Astrocyte (in vitro differentiated cells and primary cell): ENCODE results near the gene JADE1. TPM values are rescaled to one million over a fixed set of nuclear protein-coding genes. Genes with fewer than 3 reads are reported as not detected.

ENCODE experiments used
- DNase-seq: peaks from one replicate; pipeline ENCODE4 v3.0.0-alpha.2; 2010; ENCODE audit warnings: low read depth
- FAIRE-seq: peaks from 2 replicates; lab custom pipeline; 2011; peaks lifted over from hg19 to GRCh38; lab: Jason Lieb, UNC
- H2AFZ ChIP-seq: 2 replicates; pipeline ENCODE4 v1.6.0; 2012; ENCODE audit warnings: low read depth, low read length, inconsistent platforms
- H3K27ac ChIP-seq: 2 replicates; pipeline ENCODE4 v1.5.1; 2011; ENCODE audit warnings: low read depth, low read length, inconsistent platforms
- H3K27me3 ChIP-seq: 2 replicates; pipeline ENCODE4 v1.6.0; 2011; ENCODE audit warnings: low read length, inconsistent platforms; ENCODE audit not compliant: insufficient read depth
- H3K36me3 ChIP-seq: 2 replicates; pipeline ENCODE4 v1.5.1; 2011; ENCODE audit warnings: low read length, inconsistent platforms; ENCODE audit not compliant: insufficient read depth
- H3K4me1 ChIP-seq: 2 replicates; pipeline ENCODE4 v1.5.1; 2011; ENCODE audit warnings: low read length, inconsistent platforms; ENCODE audit not compliant: insufficient read depth
- H3K4me2 ChIP-seq: 2 replicates; pipeline ENCODE4 v1.6.0; 2012; ENCODE audit warnings: low read length, inconsistent platforms
- H3K4me3 ChIP-seq: 2 replicates; pipeline ENCODE4 v1.5.1; 2011; ENCODE audit warnings: low read depth, mild to moderate bottlenecking, low read length, inconsistent platforms; ENCODE audit not compliant: insufficient read depth
- H3K79me2 ChIP-seq: 2 replicates; pipeline ENCODE4 v1.6.0; 2012; ENCODE audit warnings: mild to moderate bottlenecking, low read length, inconsistent platforms; ENCODE audit not compliant: insufficient read depth
- H3K9ac ChIP-seq: 2 replicates; pipeline ENCODE4 v1.6.0; 2012; ENCODE audit warnings: mild to moderate bottlenecking, low read length, inconsistent platforms
- H3K9me3 ChIP-seq: 2 replicates; pipeline ENCODE4 v1.5.1; 2012; ENCODE audit warnings: low read depth, mild to moderate bottlenecking, low read length, inconsistent platforms; ENCODE audit not compliant: insufficient read depth
- H4K20me1 ChIP-seq: 2 replicates; pipeline ENCODE4 v1.6.0; 2012; ENCODE audit warnings: low read length, inconsistent platforms; ENCODE audit not compliant: insufficient read depth
- H3K27ac Mint-ChIP-seq: one replicate; pipeline ENCODE4 v1.8.0; 2021; ENCODE audit warnings: mild to moderate bottlenecking, mixed read lengths; ENCODE audit not compliant: unreplicated experiment
- H3K27me3 Mint-ChIP-seq: one replicate; pipeline ENCODE4 v1.8.0; 2021; ENCODE audit warnings: low read depth, mixed read lengths; ENCODE audit not compliant: unreplicated experiment
- H3K36me3 Mint-ChIP-seq: one replicate; pipeline ENCODE4 v1.8.0; 2021; ENCODE audit warnings: low read depth, mixed read lengths; ENCODE audit not compliant: unreplicated experiment
- H3K4me1 Mint-ChIP-seq: one replicate; pipeline ENCODE4 v1.8.0; 2021; ENCODE audit warnings: low read depth, mixed read lengths; ENCODE audit not compliant: unreplicated experiment
- H3K4me3 Mint-ChIP-seq: one replicate; pipeline ENCODE4 v1.8.0; 2021; ENCODE audit warnings: mild to moderate bottlenecking, moderate library complexity, mixed read lengths; ENCODE audit not compliant: unreplicated experiment
- H3K9me3 Mint-ChIP-seq: one replicate; pipeline ENCODE4 v1.8.0; 2021; ENCODE audit warnings: mild to moderate bottlenecking, mixed read lengths; ENCODE audit not compliant: unreplicated experiment
- EZH2 ChIP-seq: IDR thresholded peaks from 2 replicates; pipeline ENCODE4 v1.6.1; 2012; ENCODE audit warnings: mild to moderate bottlenecking, low read length, inconsistent platforms; ENCODE audit not compliant: insufficient read depth
- total RNA-seq: library from RNA; stranded (reverse); gene quantifications from 2 replicates; pipeline ENCODE4 v1.2.1, GENCODE V29; 2021
- TF ChIP-seq, protein P1 (sequence below): IDR thresholded peaks from 2 replicates; pipeline ENCODE4 v1.5.1; 2011; ENCODE audit warnings: low read depth, mild to moderate bottlenecking, inconsistent platforms, low read length, moderate library complexity; ENCODE audit not compliant: insufficient read depth

The JADE1 gene
- total RNA-seq, 1 donor from 2014 or later, result 88.3 TPM

DNA sequence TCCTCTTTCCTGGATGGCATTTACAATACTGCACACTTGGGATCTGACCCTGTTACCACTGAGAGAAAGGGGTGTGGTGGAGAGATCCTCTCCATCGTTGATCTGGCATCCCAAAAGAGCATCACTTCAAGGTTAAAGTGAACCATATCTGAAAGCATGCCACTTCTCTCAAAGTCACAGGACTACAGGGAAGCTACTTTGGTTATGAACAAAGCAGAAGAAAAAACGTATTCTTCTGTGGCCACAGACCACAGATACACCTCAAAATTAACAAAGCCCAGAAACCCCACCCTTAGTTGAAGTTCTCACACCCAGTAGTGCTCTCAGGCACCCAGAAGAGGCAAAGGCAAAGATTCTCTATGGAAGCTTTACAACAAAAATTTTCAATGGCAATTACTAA is 108.3 kb downstream of the JADE1 start:
- Histone ChIP-seq H3K4me3 (no peak overlapping the region), H3K27me3 (no peaks in the 10 kb centered on the region), H3K36me3 (no peaks in the 10 kb centered on the region), H4K20me1 (no peaks in the 10 kb centered on the region), H3K79me2 (no peaks in the 10 kb centered on the region), H2AFZ (no peak overlapping the region), H3K4me2 (no peak overlapping the region), H3K4me1 (no peaks in the 10 kb centered on the region), H3K9me3 (no peaks in the 10 kb centered on the region), H3K27ac (no peak overlapping the region), H3K9ac (no peak overlapping the region)
- Mint-ChIP-seq H3K9me3 (peaks cover 3% of the 10 kb centered on the region), H3K36me3 (peaks cover 2% of the 10 kb centered on the region), H3K4me3 (no peak overlapping the region), H3K4me1 (peaks cover 7% of the 10 kb centered on the region), H3K27ac (no peak overlapping the region), H3K27me3 (no peaks in the 10 kb centered on the region)
- no peak for DNase-seq
- no peak for TF ChIP-seq EZH2
- TF ChIP-seq, protein P1, sequence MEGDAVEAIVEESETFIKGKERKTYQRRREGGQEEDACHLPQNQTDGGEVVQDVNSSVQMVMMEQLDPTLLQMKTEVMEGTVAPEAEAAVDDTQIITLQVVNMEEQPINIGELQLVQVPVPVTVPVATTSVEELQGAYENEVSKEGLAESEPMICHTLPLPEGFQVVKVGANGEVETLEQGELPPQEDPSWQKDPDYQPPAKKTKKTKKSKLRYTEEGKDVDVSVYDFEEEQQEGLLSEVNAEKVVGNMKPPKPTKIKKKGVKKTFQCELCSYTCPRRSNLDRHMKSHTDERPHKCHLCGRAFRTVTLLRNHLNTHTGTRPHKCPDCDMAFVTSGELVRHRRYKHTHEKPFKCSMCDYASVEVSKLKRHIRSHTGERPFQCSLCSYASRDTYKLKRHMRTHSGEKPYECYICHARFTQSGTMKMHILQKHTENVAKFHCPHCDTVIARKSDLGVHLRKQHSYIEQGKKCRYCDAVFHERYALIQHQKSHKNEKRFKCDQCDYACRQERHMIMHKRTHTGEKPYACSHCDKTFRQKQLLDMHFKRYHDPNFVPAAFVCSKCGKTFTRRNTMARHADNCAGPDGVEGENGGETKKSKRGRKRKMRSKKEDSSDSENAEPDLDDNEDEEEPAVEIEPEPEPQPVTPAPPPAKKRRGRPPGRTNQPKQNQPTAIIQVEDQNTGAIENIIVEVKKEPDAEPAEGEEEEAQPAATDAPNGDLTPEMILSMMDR, result no peak
- no peak for FAIRE-seq

DNA sequence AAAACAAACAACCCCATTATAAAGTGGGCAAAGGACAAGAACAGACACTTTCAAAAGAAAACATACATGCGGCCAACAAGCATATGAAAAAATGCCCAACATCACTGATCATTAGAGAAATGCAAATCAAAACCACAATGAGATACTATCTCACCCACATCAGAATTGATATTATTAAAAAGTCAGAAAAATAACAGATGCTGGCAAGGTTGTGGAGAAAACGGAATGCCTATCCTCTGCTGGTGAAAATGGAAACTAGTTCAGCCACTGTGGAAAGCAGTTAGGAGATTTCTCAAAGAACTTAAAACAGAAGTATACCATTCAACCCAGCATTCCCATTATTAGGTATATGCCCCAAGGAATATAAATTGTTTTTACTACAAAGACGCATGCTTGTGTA is 112.5 kb downstream of the JADE1 start:
- Mint-ChIP-seq H3K9me3 (peaks cover 4% of the 10 kb centered on the region), H3K4me1 (peaks cover 2% of the 10 kb centered on the region), H3K27ac (no peak overlapping the region), H3K36me3 (peaks cover 4% of the 10 kb centered on the region), H3K27me3 (no peaks in the 10 kb centered on the region), H3K4me3 (no peak overlapping the region)
- FAIRE-seq, result no peak
- peaks cover 5% of the 10 kb centered on the region for H3K36me3 ChIP-seq
- no peak overlapping the region for H3K4me2 ChIP-seq
- TF ChIP-seq EZH2, result no peak
- TF ChIP-seq, protein P1, result no peak
- no peaks in the 10 kb centered on the region for H3K4me1 ChIP-seq
- no peaks in the 10 kb centered on the region for H3K9me3 ChIP-seq
- no peak overlapping the region for H3K9ac ChIP-seq
- H3K27ac ChIP-seq, result no peak overlapping the region
- H3K79me2 ChIP-seq, result no peaks in the 10 kb centered on the region
- H2AFZ ChIP-seq, result no peak overlapping the region
- H3K27me3 ChIP-seq, result no peaks in the 10 kb centered on the region
- no peak for DNase-seq
- H3K4me3 ChIP-seq, result no peak overlapping the region
- H4K20me1 ChIP-seq, result no peaks in the 10 kb centered on the region
